A549 (cell line): Measurements from ENCODE around the gene SND1.

Source experiments
- CEBPB ChIP-seq, 2 experiments: fragments of >200 bp in 1 of 2; sonication (Bioruptor Twin) in 1 of 2; formaldehyde crosslinking in 1 of 2; IDR thresholded peaks; 2 replicates each; pipeline ENCODE4 v1.6.1; 2012 to 2016
- CHD4 ChIP-seq: fragments of 200-600 bp; sonication (generic); IDR thresholded peaks from 2 replicates; pipeline ENCODE4 v1.6.1; 2016; ENCODE audit warnings: antibody characterized with exemption, mild to moderate bottlenecking, borderline replicate concordance
- CTCF ChIP-seq: fragments of >200 bp; sonication (Bioruptor Twin); formaldehyde crosslinking; IDR thresholded peaks from 3 replicates; pipeline ENCODE4 v1.5.1; 2016
- EHMT2 ChIP-seq: fragments of 200-600 bp; sonication (generic); IDR thresholded peaks from 2 replicates; pipeline ENCODE4 v1.6.1; 2016; ENCODE audit warnings: antibody characterized with exemption, low read depth, mild to moderate bottlenecking, moderate library complexity
- EP300 ChIP-seq, 2 experiments: fragments of >200 bp; sonication (Bioruptor Twin); formaldehyde crosslinking; IDR thresholded peaks; 2 replicates in 1 of 2; 3 replicates in 1 of 2; pipeline ENCODE4 v1.6.1; 2016 to 2017
- KDM5A ChIP-seq: fragments of 200-600 bp; sonication (generic); IDR thresholded peaks from 2 replicates; pipeline ENCODE4 v1.6.1; 2016; ENCODE audit warnings: antibody characterized with exemption, mild to moderate bottlenecking
- PBX3 ChIP-seq: IDR thresholded peaks from 2 replicates; pipeline ENCODE4 v1.6.1; 2012
- POLR2A ChIP-seq: IDR thresholded peaks from 2 replicates; pipeline ENCODE4 v1.6.1; 2012; ENCODE audit warnings: mild to moderate bottlenecking, low read length
- RAD21 ChIP-seq, 2 experiments: fragments of >200 bp in 1 of 2; sonication (Bioruptor Twin) in 1 of 2; formaldehyde crosslinking in 1 of 2; IDR thresholded peaks in 1 of 2; conservative IDR thresholded peaks in 1 of 2; 2 replicates in 1 of 2; 3 replicates in 1 of 2; pipeline ENCODE4 v1.6.1; 2012 to 2018; ENCODE audit warnings: inconsistent platforms in 1 of 2
- RCOR1 ChIP-seq: fragments of 150-350 bp; IDR thresholded peaks from 2 replicates; pipeline ENCODE4 v1.6.1; 2014; ENCODE audit warnings: antibody characterized with exemption, low read length, low read depth
- RFX5 ChIP-seq: fragments of 450-650 bp; IDR thresholded peaks from 2 replicates; pipeline ENCODE4 v1.7.1; 2014; ENCODE audit warnings: antibody characterized with exemption, mild to moderate bottlenecking, moderate library complexity
- SMC3 ChIP-seq: fragments of >200 bp; sonication (Bioruptor Twin); formaldehyde crosslinking; IDR thresholded peaks from 3 replicates; pipeline ENCODE4 v1.6.1; 2018; ENCODE audit warnings: inconsistent platforms
- USF2 ChIP-seq: fragments of 450-650 bp; IDR thresholded peaks from 2 replicates; pipeline ENCODE4 v1.6.1; 2014; ENCODE audit warnings: antibody characterized with exemption
- ZFP36 ChIP-seq: fragments of 450-650 bp; IDR thresholded peaks from 2 replicates; pipeline ENCODE4 v1.6.1; 2014; ENCODE audit warnings: borderline replicate concordance; ENCODE audit not compliant: partially characterized antibody

DNA sequence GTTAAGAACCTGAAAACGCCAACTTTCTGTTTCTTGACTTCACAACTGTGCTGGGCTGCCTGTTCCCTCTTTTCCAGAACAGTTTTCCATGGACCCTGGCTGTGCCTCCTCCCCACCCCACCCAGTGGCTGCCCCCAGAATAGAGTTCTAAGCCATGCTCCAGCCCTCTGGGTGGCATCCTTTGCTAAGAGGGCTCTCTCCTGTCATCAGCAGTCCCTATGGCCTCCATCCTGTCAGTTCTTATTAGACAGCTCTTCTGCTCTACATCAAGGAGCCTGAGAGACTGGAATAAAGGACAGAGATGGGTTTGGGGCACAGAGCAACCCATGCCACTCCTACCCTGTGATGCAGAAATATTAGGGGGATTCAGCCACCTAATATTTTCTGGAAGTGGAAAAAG lies 393.2 kb downstream of the SND1 start:
- TF ChIP-seq CTCF (no peak), POLR2A (no peak), CHD4 (no peak), ZFP36 (no peak), RCOR1 (no peak), RFX5 (no peak), EHMT2 (no peak), KDM5A (no peak), USF2 (no peak), EP300 (IDR thresholded peaks at IDR 0.05) (no peak), SMC3 (no peak), CEBPB (IDR thresholded peaks at IDR 0.05) (no peak), PBX3 (no peak), RAD21 (conservative IDR thresholded peaks at IDR 0.05 in 1 of 2, IDR thresholded peaks at IDR 0.05 in 1 of 2) (no peak)
